Left lung (tissue), 10 donors: ENCODE results near the gene FNBP1L. TPM values are rescaled to one million over a fixed set of nuclear protein-coding genes. Genes with fewer than 3 reads are reported as not detected.

Experiments
- ATAC-seq: fragments of 200-7000 bp; cut with Tn5 transposase; one replicate; pipeline ENCODE4 v1.9.1; 2020; ENCODE audit warnings: moderate library complexity
- DNase-seq, 4 donors: peaks; one replicate each; pipeline ENCODE4 v3.0.0-alpha.2; 2013 to 2020
- H3K27ac ChIP-seq, 2 donors: fragments of 200-600 bp; sonication (generic) in 1 of 2; one replicate each; pipeline versions ENCODE4 v1.5.0 to v1.8.0; 2020 to 2021
- H3K27me3 ChIP-seq, 2 donors: fragments of 200-600 bp; sonication (generic) in 1 of 2; one replicate each; pipeline versions ENCODE4 v1.5.0 to v1.8.0; 2020 to 2021
- H3K36me3 ChIP-seq, 2 donors: fragments of 200-600 bp; sonication (generic) in 1 of 2; one replicate each; pipeline versions ENCODE4 v1.5.0 to v1.8.0; 2020 to 2021
- H3K4me1 ChIP-seq, 2 donors: fragments of 200-600 bp; one replicate each; pipeline ENCODE4 v1.8.0; 2021
- H3K4me3 ChIP-seq, 2 donors: fragments of 200-600 bp; sonication (generic) in 1 of 2; one replicate each; pipeline versions ENCODE4 v1.5.0 to v1.8.0; 2020 to 2021; ENCODE audit warnings: mild to moderate bottlenecking in 1 of 2
- H3K9me3 ChIP-seq, 2 donors: fragments of 200-600 bp; sonication (generic) in 1 of 2; one replicate each; pipeline versions ENCODE4 v1.5.0 to v1.8.0; 2020 to 2021
- CTCF ChIP-seq, 2 donors: fragments of 200-600 bp; sonication (generic) in 1 of 2; IDR thresholded peaks; one replicate each; pipeline versions ENCODE4 v1.5.0 to v1.8.0; 2021; ENCODE audit warnings: antibody characterized with exemption in 2 of 2
- intact Hi-C, 2 donors: fragments of 100-400 bp; cut with DNase I; formaldehyde crosslinking; loops; one replicate each; pipeline versions ENCODE4 v1.11.2 to v1.14.2; 2022
- polyA plus RNA-seq, 6 donors: library from polyadenylated mRNA; unstranded; fragments of 120-200 nt; gene quantifications; one replicate each; pipeline ENCODE4 v1.2.1, GENCODE V29; 2013; ENCODE audit not compliant: insufficient read length in 6 of 6
- total RNA-seq, 2 donors: library from RNA; stranded (reverse); fragmentation: NEBNext Ultra II Directional; extraction: Animal tissue kit (Norgen Biotek cat#: 25700); gene quantifications; one replicate each; pipeline ENCODE4 v1.2.1, GENCODE V29; 2021
- donor health status: DM: no; HTN: yes; CAD: no.
- donor health status: DM: no; HTN: no; CAD: no.

Gene FNBP1L
- total and polyA plus RNA-seq, 8 donors, result 26.9 to 126 (median 112) TPM

- DNase-seq (no peak), ATAC-seq (no peak)
- no peak overlapping the region for H3K4me3 ChIP-seq
- TF ChIP-seq CTCF (IDR thresholded peaks at IDR 0.05), result no peak
- no peaks in the 10 kb centered on the region for H3K9me3 ChIP-seq
- intact Hi-C loops, result no loop called here
- H3K4me1 ChIP-seq, result no peaks in the 10 kb centered on the region
- H3K27me3 ChIP-seq, result no peaks in the 10 kb centered on the region
- H3K36me3 ChIP-seq, result no peaks in the 10 kb centered on the region
- no peak overlapping the region for H3K27ac ChIP-seq
Measured at GRCh38 chr1:93531193-93531592, 83.3 kb downstream of the FNBP1L start.

GRCh38 chr1:93532780-93533378, 85.0 kb downstream of the FNBP1L start:
- H3K9me3 ChIP-seq, result no peaks in the 10 kb centered on the region
- intact Hi-C loops, result no loop called here
- TF ChIP-seq CTCF (IDR thresholded peaks at IDR 0.05), result no peak
- H3K4me1 ChIP-seq, result no peaks in the 10 kb centered on the region
- no peak for DNase-seq
- no peak overlapping the region for H3K4me3 ChIP-seq
- H3K36me3 ChIP-seq, result no peaks in the 10 kb centered on the region
- no peak overlapping the region for H3K27ac ChIP-seq
- ATAC-seq, result no peak
- no peaks in the 10 kb centered on the region for H3K27me3 ChIP-seq

- Histone ChIP-seq H3K27ac (no peak overlapping the region), H3K36me3 (no peaks in the 10 kb centered on the region), H3K4me1 (no peaks in the 10 kb centered on the region), H3K9me3 (no peaks in the 10 kb centered on the region), H3K4me3 (no peak overlapping the region), H3K27me3 (no peaks in the 10 kb centered on the region)
- intact Hi-C loops, result no loop called here
- TF ChIP-seq CTCF (IDR thresholded peaks at IDR 0.05), result no peak
- DNase-seq (no peak), ATAC-seq (no peak)
Measured at GRCh38 chr1:93533677-93534076, 85.8 kb downstream of the FNBP1L start.

GRCh38 chr1:93537396-93537795, 89.5 kb downstream of the FNBP1L start:
- H3K27me3 ChIP-seq, result no peaks in the 10 kb centered on the region
- no peaks in the 10 kb centered on the region for H3K9me3 ChIP-seq
- no peak overlapping the region for H3K4me3 ChIP-seq
- intact Hi-C loops, result no loop called here
- no peak for TF ChIP-seq CTCF (IDR thresholded peaks at IDR 0.05)
- H3K36me3 ChIP-seq, result no peaks in the 10 kb centered on the region
- H3K4me1 ChIP-seq, result no peaks in the 10 kb centered on the region
- DNase-seq (no peak), ATAC-seq (no peak)
- no peak overlapping the region for H3K27ac ChIP-seq

- no peak for TF ChIP-seq CTCF (IDR thresholded peaks at IDR 0.05)
- intact Hi-C loops, result no loop called here
- Histone ChIP-seq H3K9me3 (no peaks in the 10 kb centered on the region), H3K27me3 (no peaks in the 10 kb centered on the region), H3K36me3 (no peaks in the 10 kb centered on the region), H3K4me3 (no peak overlapping the region), H3K27ac (no peak overlapping the region), H3K4me1 (no peaks in the 10 kb centered on the region)
- no peak for ATAC-seq
- DNase-seq, result no peak
Measured at GRCh38 chr1:93537924-93538323, 90.0 kb downstream of the FNBP1L start.
